H9 (cell line): ENCODE measurements around the gene PLP2. TPM values are rescaled to one million over a fixed set of nuclear protein-coding genes. Genes with fewer than 3 reads are reported as not detected.

Experiments used
- DNase-seq: peaks from one replicate; pipeline ENCODE4 v3.0.0-alpha.2; 2017
- H2AFZ ChIP-seq: one replicate; pipeline ENCODE4 v1.6.1; 2013; ENCODE audit warnings: mild to moderate bottlenecking, low read length, control low read depth, moderate library complexity
- H2AK5ac ChIP-seq: 2 replicates; pipeline ENCODE4 v1.6.1; 2013; ENCODE audit warnings: low read length, control low read depth, mixed read lengths; ENCODE audit not compliant: insufficient read length
- H2BK120ac ChIP-seq: one replicate; pipeline ENCODE4 v1.6.1; 2013; ENCODE audit warnings: low read depth, mild to moderate bottlenecking, low read length, control low read depth, inconsistent platforms; ENCODE audit not compliant: poor library complexity, severe bottlenecking
- H2BK12ac ChIP-seq: 2 replicates; pipeline ENCODE4 v1.6.1; 2013; ENCODE audit warnings: low read length, control low read depth, mixed read lengths, low read depth; ENCODE audit not compliant: insufficient read length
- H2BK15ac ChIP-seq: 2 replicates; pipeline ENCODE4 v1.6.1; 2013; ENCODE audit warnings: low read depth, low read length, control low read depth
- H2BK20ac ChIP-seq: one replicate; pipeline ENCODE4 v1.6.1; 2013; ENCODE audit warnings: low read depth, mild to moderate bottlenecking, low read length, control low read depth, inconsistent platforms; ENCODE audit not compliant: poor library complexity, severe bottlenecking
- H2BK5ac ChIP-seq: 2 replicates; pipeline ENCODE4 v1.6.1; 2013; ENCODE audit warnings: low read length, control low read depth, mixed read lengths; ENCODE audit not compliant: insufficient read length
- H3K14ac ChIP-seq: 2 replicates; pipeline ENCODE4 v1.6.1; 2013; ENCODE audit warnings: low read length, control low read depth; ENCODE audit not compliant: insufficient read depth
- H3K18ac ChIP-seq: 2 replicates; pipeline ENCODE4 v1.6.1; 2013; ENCODE audit warnings: low read depth, mild to moderate bottlenecking, mixed read lengths, low read length, control low read depth; ENCODE audit not compliant: insufficient read length
- H3K23ac ChIP-seq: 2 replicates; pipeline ENCODE4 v1.6.1; 2013; ENCODE audit warnings: low read length, control low read depth, mixed read lengths, low read depth; ENCODE audit not compliant: insufficient read length
- H3K23me2 ChIP-seq: 2 replicates; pipeline ENCODE4 v1.6.1; 2013; ENCODE audit warnings: low read depth, mild to moderate bottlenecking, mixed read lengths, low read length, control low read depth; ENCODE audit not compliant: insufficient read length, poor library complexity, severe bottlenecking
- H3K27ac ChIP-seq: 2 replicates; pipeline ENCODE4 v1.5.1; 2013; ENCODE audit warnings: low read length, control low read depth, mixed read lengths, low read depth; ENCODE audit not compliant: insufficient read length
- H3K27me3 ChIP-seq: 2 replicates; pipeline ENCODE4 v1.6.1; 2013; ENCODE audit warnings: low read length, control low read depth, inconsistent platforms; ENCODE audit not compliant: insufficient read depth
- H3K4ac ChIP-seq: 2 replicates; pipeline ENCODE4 v1.6.1; 2013; ENCODE audit warnings: low read depth, mild to moderate bottlenecking, control low read depth, inconsistent platforms, low read length, moderate library complexity
- H3K4me1 ChIP-seq: 2 replicates; pipeline ENCODE4 v1.6.1; 2013; ENCODE audit warnings: low read length, control low read depth, inconsistent platforms; ENCODE audit not compliant: insufficient read depth
- H3K4me2 ChIP-seq: 2 replicates; pipeline ENCODE4 v1.6.1; 2013; ENCODE audit warnings: low read length, control low read depth, mixed read lengths; ENCODE audit not compliant: insufficient read length, insufficient read depth
- H3K56ac ChIP-seq: 2 replicates; pipeline ENCODE4 v1.6.1; 2013; ENCODE audit warnings: low read depth, mild to moderate bottlenecking, mixed read lengths, low read length, control low read depth; ENCODE audit not compliant: insufficient read length
- H3K79me1 ChIP-seq: 2 replicates; pipeline ENCODE4 v1.6.1; 2013; ENCODE audit warnings: low read depth, mild to moderate bottlenecking, moderate library complexity, low read length, control low read depth, inconsistent platforms; ENCODE audit not compliant: insufficient read depth, poor library complexity, severe bottlenecking
- H3K79me2 ChIP-seq: 2 replicates; pipeline ENCODE4 v1.6.1; 2013; ENCODE audit warnings: low read length, control low read depth, inconsistent platforms; ENCODE audit not compliant: insufficient read depth
- H3K9ac ChIP-seq: 2 replicates; pipeline ENCODE4 v1.6.1; 2013; ENCODE audit warnings: low read length, control low read depth, mixed read lengths; ENCODE audit not compliant: insufficient read length; ENCODE audit errors: extremely low read depth
- H3K9me3 ChIP-seq: one replicate; pipeline ENCODE4 v1.6.1; 2013; ENCODE audit warnings: low read depth, low read length, inconsistent platforms; ENCODE audit not compliant: control insufficient read depth
- H3T11ph ChIP-seq: one replicate; pipeline ENCODE4 v1.6.1; 2013; ENCODE audit warnings: mild to moderate bottlenecking, low read length, control low read depth, inconsistent platforms
- H4K20me1 ChIP-seq: one replicate; pipeline ENCODE4 v1.6.1; 2013; ENCODE audit not compliant: control insufficient read depth, insufficient read length, insufficient read depth
- H4K5ac ChIP-seq: 2 replicates; pipeline ENCODE4 v1.6.1; 2013; ENCODE audit warnings: low read depth, mild to moderate bottlenecking, mixed read lengths, low read length, control low read depth; ENCODE audit not compliant: insufficient read length
- H4K8ac ChIP-seq: replicated peaks from 2 replicates; pipeline ENCODE4 v1.6.1; 2013; ENCODE audit warnings: low read length, control low read depth, mixed read lengths, low read depth; ENCODE audit not compliant: insufficient read length
- H4K91ac ChIP-seq: 2 replicates; pipeline ENCODE4 v1.6.1; 2013; ENCODE audit warnings: low read depth, mild to moderate bottlenecking, moderate library complexity, mixed read lengths, low read length, control low read depth; ENCODE audit not compliant: insufficient read length
- H3K27ac Mint-ChIP-seq, 3 experiments: 2 replicates in 2 of 3; 3 replicates in 1 of 3; pipeline ENCODE4 v1.8.0; 2020 to 2021; ENCODE audit warnings: mixed read lengths in 3 of 3, mild to moderate bottlenecking in 1 of 3, moderate library complexity in 1 of 3
- H3K27me3 Mint-ChIP-seq: 2 replicates; pipeline ENCODE4 v1.8.0; 2021; ENCODE audit warnings: low read depth, mild to moderate bottlenecking, moderate library complexity, mixed read lengths
- H3K36me3 Mint-ChIP-seq, 3 experiments: 2 replicates in 2 of 3; 3 replicates in 1 of 3; pipeline ENCODE4 v1.8.0; 2020 to 2021; ENCODE audit warnings: low read depth in 3 of 3, mixed read lengths in 3 of 3; ENCODE audit not compliant: insufficient read depth in 1 of 3
- H3K4me1 Mint-ChIP-seq, 2 experiments: 2 replicates each; pipeline ENCODE4 v1.8.0; 2020; ENCODE audit warnings: mixed read lengths in 2 of 2
- H3K4me3 Mint-ChIP-seq, 2 experiments: 2 replicates in 1 of 2; 3 replicates in 1 of 2; pipeline ENCODE4 v1.8.0; 2020 to 2021; ENCODE audit warnings: mild to moderate bottlenecking in 2 of 2, mixed read lengths in 2 of 2, moderate library complexity in 1 of 2
- H3K9me3 Mint-ChIP-seq, 2 experiments: 2 replicates in 1 of 2; 3 replicates in 1 of 2; pipeline ENCODE4 v1.8.0; 2020; ENCODE audit warnings: mild to moderate bottlenecking in 2 of 2, mixed read lengths in 2 of 2, moderate library complexity in 1 of 2
- WGBS: extraction: QIAGEN DNeasy Blood & Tissue Kit; methylation state at CpG from one replicate; pipeline ENCODE4 v1.1.7; 2013; ENCODE audit warnings: missing lambda C conversion rate, low lambda C conversion rate, mixed read lengths; ENCODE audit not compliant: insufficient read length; ENCODE audit errors: extremely low coverage; 5-methylcytosine and 5-hydroxymethylcytosine counted together
- total RNA-seq: library from RNA; stranded (reverse); gene quantifications from 2 replicates; pipeline ENCODE4 v1.2.1, GENCODE V29; 2021
- TF ChIP-seq, protein P1 (sequence below): fragments of 200-600 bp; sonication (generic); conservative IDR thresholded peaks from 3 replicates; pipeline ENCODE4 v1.8.0; 2021; ENCODE audit warnings: antibody characterized with exemption, mild to moderate bottlenecking

PLP2 gene
- total RNA-seq, 1 experiment from 2014 or later: 11.7 TPM

DNA sequence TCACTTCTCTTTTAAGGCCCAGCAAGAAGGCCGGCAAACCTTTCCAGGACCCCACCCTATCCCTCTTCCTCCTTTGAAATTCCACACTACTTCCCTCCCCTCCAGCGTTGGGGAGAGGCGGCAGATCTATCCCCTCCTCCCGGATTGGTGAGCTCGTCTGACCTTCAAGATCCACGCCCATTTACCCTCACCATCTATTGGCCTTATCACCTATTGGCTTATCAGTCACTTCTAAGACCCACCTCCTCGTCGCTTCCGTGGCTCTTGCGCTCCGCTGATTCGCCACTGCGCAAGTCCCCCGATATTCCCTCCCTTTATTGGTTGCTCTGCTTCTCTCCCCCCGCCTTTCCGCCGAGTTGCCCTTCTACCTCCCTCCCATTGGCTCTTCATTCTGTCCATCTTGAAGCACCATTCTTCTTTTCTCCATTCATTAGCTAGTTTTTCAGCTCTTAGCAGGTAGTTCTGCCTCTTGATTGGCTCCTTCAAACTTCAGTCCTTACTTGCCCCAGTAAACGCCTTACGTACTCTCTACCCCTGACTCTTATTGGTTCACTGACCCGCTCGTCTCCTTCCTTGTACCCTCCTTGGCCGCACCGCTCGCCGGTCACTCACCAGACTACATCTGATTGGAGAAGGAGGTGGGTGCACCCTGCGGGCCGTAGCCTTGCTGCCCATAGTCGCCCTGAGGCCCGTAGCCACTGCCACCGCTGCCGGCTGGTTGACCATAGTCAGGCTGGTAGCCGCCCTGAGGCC is 19.3 kb downstream of the PLP2 start:
- no peaks in the 10 kb centered on the region for H3K4me1 ChIP-seq
- no peaks in the 10 kb centered on the region for H3K79me2 ChIP-seq
- H4K8ac ChIP-seq: no peak overlapping the region
- Mint-ChIP-seq H3K36me3 (peaks cover 8 to 12% (median 10%) of the 10 kb centered on the region in 3 experiments; a peak in 6 of 7 replicates), H3K4me1 (peaks cover 8 to 26% of the 10 kb centered on the region in 2 experiments), H3K4me3 (peak overlapping the region; percentile 80 to 87), H3K9me3 (peaks cover 71 to 78% of the 10 kb centered on the region in 2 experiments), H3K27ac (peak overlapping the region in 2 of 3 experiments; percentile 44 to 72; a peak in 5 of 7 replicates), H3K27me3 (peaks cover 3% of the 10 kb centered on the region; the same call in 1 of the 2 replicates)
- peaks cover 9% of the 10 kb centered on the region for H3K23me2 ChIP-seq
- no peak overlapping the region for H4K91ac ChIP-seq
- H2AFZ ChIP-seq: no peak overlapping the region
- peak overlapping the region; percentile 56 for H3K18ac ChIP-seq
- no peak overlapping the region for H2AK5ac ChIP-seq
- DNase-seq: peak; percentile 97
- peaks cover 11% of the 10 kb centered on the region for H3K9me3 ChIP-seq
- no peak overlapping the region for H2BK12ac ChIP-seq
- H4K20me1 ChIP-seq: no peaks in the 10 kb centered on the region
- no peak overlapping the region for H3K27ac ChIP-seq
- no peaks in the 10 kb centered on the region for H3K79me1 ChIP-seq
- no CpG with 5 or more reads among the region's 32 CpGs for WGBS
- TF ChIP-seq, protein P1, sequence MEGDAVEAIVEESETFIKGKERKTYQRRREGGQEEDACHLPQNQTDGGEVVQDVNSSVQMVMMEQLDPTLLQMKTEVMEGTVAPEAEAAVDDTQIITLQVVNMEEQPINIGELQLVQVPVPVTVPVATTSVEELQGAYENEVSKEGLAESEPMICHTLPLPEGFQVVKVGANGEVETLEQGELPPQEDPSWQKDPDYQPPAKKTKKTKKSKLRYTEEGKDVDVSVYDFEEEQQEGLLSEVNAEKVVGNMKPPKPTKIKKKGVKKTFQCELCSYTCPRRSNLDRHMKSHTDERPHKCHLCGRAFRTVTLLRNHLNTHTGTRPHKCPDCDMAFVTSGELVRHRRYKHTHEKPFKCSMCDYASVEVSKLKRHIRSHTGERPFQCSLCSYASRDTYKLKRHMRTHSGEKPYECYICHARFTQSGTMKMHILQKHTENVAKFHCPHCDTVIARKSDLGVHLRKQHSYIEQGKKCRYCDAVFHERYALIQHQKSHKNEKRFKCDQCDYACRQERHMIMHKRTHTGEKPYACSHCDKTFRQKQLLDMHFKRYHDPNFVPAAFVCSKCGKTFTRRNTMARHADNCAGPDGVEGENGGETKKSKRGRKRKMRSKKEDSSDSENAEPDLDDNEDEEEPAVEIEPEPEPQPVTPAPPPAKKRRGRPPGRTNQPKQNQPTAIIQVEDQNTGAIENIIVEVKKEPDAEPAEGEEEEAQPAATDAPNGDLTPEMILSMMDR: no peak
- H3K56ac ChIP-seq: no peak overlapping the region
- H3K27me3 ChIP-seq: no peaks in the 10 kb centered on the region
- no peak overlapping the region for H3K23ac ChIP-seq
- H2BK20ac ChIP-seq: no peak overlapping the region
- H2BK5ac ChIP-seq: no peak overlapping the region
- no peak overlapping the region for H2BK120ac ChIP-seq
- H4K5ac ChIP-seq: no peak overlapping the region
- H3K14ac ChIP-seq: peak overlapping the region; percentile 45; the same call in 1 of the 2 replicates
- no peak overlapping the region for H2BK15ac ChIP-seq
- H3K4ac ChIP-seq: no peak overlapping the region
- no peak overlapping the region for H3K9ac ChIP-seq
- H3K4me2 ChIP-seq: peak overlapping the region; percentile 47
- no peak overlapping the region for H3T11ph ChIP-seq
